HFFc6 (cell line): ENCODE measurements around the gene ZNF225. TPM values are rescaled to one million over a fixed set of nuclear protein-coding genes. Genes with fewer than 3 reads are reported as not detected.

ENCODE experiments used
- DNase-seq: peaks from one replicate; pipeline ENCODE4 v3.0.0-alpha.2; 2018
- H3K27ac Mint-ChIP-seq: 2 replicates; pipeline ENCODE4 v1.8.0; 2020; ENCODE audit warnings: mild to moderate bottlenecking, mixed read lengths
- H3K27me3 Mint-ChIP-seq: 2 replicates; pipeline ENCODE4 v1.8.0; 2021; ENCODE audit warnings: mild to moderate bottlenecking, moderate library complexity, mixed read lengths; ENCODE audit not compliant: insufficient read depth
- H3K36me3 Mint-ChIP-seq: 2 replicates; pipeline ENCODE4 v1.8.0; 2021; ENCODE audit warnings: low read depth, mixed read lengths
- H3K4me1 Mint-ChIP-seq: 2 replicates; pipeline ENCODE4 v1.8.0; 2020; ENCODE audit warnings: low read depth, mixed read lengths
- H3K4me3 Mint-ChIP-seq: 2 replicates; pipeline ENCODE4 v1.8.0; 2020; ENCODE audit warnings: mild to moderate bottlenecking, moderate library complexity, mixed read lengths
- H3K9me3 Mint-ChIP-seq: 2 replicates; pipeline ENCODE4 v1.8.0; 2020; ENCODE audit warnings: mild to moderate bottlenecking, mixed read lengths
- total RNA-seq, 6 experiments: library from RNA; stranded (reverse); fragmentation: NEBNext Ultra II Directional; extraction: Animal tissue kit (Norgen Biotek cat#: 25700); gene quantifications; 2 replicates in 1 of 6; 3 replicates in 5 of 6; pipeline ENCODE4 v1.2.3, GENCODE V29; 2021
- TF ChIP-seq, protein P1 (sequence below): fragments of 200-600 bp; sonication (generic); IDR thresholded peaks from 2 replicates; pipeline ENCODE4 v1.5.0; 2021; ENCODE audit warnings: antibody characterized with exemption, mild to moderate bottlenecking

ZNF225 gene
- total RNA-seq, 6 experiments from 2014 or later, result 3.5 to 5.5 (median 4.0) TPM

DNA sequence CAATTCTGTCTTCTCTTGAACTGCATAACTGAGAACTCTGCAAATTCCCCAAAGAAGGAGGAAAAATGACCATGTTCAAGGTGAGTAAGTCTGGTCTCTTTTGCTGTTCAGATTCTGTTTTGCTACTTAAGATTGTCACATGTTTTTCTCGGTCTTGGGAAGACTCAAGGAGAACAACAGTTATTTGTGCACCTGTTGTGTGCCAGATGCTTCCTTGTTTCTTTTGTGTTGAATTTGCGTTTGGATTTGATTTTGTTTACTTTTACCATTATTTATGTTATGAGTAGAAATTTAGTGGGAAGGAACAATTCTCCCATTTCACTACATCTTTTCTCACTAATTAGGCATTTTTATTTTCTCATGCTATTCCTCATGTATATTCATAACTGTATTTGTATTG is 36.9 kb upstream of the ZNF225 start:
- Mint-ChIP-seq H3K36me3 (peaks cover 30% of the 10 kb centered on the region), H3K27me3 (peaks cover 3% of the 10 kb centered on the region), H3K27ac (no peak overlapping the region), H3K9me3 (peaks cover 5% of the 10 kb centered on the region), H3K4me1 (peaks cover 17% of the 10 kb centered on the region), H3K4me3 (no peak overlapping the region)
- DNase-seq, result no peak
- TF ChIP-seq, protein P1, sequence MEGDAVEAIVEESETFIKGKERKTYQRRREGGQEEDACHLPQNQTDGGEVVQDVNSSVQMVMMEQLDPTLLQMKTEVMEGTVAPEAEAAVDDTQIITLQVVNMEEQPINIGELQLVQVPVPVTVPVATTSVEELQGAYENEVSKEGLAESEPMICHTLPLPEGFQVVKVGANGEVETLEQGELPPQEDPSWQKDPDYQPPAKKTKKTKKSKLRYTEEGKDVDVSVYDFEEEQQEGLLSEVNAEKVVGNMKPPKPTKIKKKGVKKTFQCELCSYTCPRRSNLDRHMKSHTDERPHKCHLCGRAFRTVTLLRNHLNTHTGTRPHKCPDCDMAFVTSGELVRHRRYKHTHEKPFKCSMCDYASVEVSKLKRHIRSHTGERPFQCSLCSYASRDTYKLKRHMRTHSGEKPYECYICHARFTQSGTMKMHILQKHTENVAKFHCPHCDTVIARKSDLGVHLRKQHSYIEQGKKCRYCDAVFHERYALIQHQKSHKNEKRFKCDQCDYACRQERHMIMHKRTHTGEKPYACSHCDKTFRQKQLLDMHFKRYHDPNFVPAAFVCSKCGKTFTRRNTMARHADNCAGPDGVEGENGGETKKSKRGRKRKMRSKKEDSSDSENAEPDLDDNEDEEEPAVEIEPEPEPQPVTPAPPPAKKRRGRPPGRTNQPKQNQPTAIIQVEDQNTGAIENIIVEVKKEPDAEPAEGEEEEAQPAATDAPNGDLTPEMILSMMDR, result no peak

DNA sequence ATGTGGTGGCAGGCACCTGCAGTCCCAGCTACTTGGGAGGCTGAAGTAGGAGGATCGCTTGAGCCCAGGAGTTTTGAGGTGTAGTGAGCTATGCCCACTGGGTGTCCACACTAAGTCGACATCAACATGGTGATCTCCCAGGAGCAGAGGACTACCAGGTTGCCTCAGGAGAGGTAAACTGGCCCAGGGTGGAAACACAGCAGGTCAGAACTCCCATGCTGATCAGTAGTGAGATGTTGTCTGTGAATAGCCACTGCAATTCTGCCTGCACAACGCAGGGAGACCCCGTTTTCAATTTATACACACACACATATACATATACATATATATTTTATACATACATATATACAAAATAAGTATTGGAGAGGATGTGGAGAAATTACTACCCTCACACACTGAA is 21.1 kb upstream of the ZNF225 start:
- Mint-ChIP-seq H3K27ac (no peak overlapping the region), H3K4me1 (no peaks in the 10 kb centered on the region), H3K4me3 (no peak overlapping the region), H3K36me3 (peaks cover 13% of the 10 kb centered on the region), H3K9me3 (no peaks in the 10 kb centered on the region), H3K27me3 (peaks cover 3% of the 10 kb centered on the region)
- no peak for DNase-seq
- TF ChIP-seq, protein P1, result no peak

DNA sequence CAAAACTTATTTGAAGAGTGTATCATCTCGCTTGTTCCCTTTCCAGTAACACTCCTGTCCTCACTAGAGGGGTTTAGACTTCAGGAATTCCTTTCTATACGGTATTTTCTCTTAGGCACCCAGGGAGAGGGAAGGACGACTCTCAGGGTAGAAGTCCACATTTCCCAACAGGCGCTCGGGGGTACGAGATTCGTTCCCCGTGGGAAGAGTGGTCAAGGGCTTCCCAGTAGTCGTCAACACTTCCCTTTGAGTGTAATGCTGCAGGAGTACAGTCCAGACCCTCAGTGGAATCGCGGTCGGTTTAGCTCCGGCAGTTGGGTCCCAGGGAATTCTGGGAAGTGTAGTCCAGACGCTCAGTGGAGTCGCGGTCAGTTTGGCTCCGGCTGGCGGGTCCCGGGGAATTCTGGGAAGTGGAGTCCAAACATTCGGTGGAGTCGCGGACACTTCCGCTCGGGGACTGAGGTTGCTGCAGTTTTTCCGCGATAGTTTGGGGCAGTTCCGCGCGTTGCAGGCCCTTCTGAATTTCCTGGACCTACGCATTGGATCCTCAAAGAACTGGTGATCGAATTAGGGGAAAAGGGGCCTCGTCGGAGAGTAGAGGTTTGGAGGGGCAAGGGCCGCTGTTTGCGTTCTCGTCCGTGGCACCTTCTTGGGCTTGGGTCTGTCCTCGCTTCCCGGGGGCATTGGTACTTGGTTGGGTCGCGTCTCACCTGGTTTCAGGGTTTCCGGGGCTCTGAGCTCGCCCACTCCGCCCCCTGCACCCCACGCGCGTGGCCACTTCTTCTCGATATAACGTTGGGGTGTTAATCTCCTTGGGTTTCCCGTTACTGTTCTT is 19.1 kb upstream of the ZNF225 start, which contains the start of gene ZNF224:
TSS of gene ZNF224 (plus strand) at position 431 of the 835 bp plus-strand sequence. CDS start 3,513 bp downstream, outside the sequence.
- Mint-ChIP-seq H3K4me1 (no peaks in the 10 kb centered on the region), H3K9me3 (no peaks in the 10 kb centered on the region), H3K27ac (peak within 1 kb of the TSS; percentile 89), H3K36me3 (peaks cover 20% of the 10 kb centered on the region), H3K27me3 (peaks cover 2% of the 10 kb centered on the region), H3K4me3 (peak within 1 kb of the TSS; percentile 99)
- DNase-seq, result peak; percentile 91
- TF ChIP-seq, protein P1, result no peak

DNA sequence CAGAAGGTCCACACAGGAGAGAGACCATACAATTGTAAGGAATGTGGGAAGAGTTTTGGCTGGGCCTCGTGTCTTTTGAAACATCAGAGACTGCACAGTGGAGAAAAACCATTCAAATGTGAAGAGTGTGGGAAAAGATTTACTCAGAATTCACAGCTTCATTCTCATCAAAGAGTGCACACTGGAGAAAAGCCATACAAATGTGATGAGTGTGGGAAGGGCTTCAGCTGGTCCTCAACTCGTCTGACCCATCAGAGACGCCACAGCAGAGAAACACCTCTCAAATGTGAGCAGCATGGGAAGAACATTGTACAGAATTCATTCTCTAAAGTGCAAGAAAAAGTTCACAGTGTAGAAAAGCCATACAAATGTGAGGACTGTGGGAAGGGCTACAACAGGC is 5.4 kb upstream of the ZNF225 start:
- H3K27ac Mint-ChIP-seq, result no peak overlapping the region
- peaks cover 79% of the 10 kb centered on the region for H3K36me3 Mint-ChIP-seq
- H3K27me3 Mint-ChIP-seq, result no peaks in the 10 kb centered on the region
- no peak for DNase-seq
- H3K4me3 Mint-ChIP-seq, result no peak overlapping the region
- TF ChIP-seq, protein P1, result no peak
- H3K4me1 Mint-ChIP-seq, result peaks cover 9% of the 10 kb centered on the region
- H3K9me3 Mint-ChIP-seq, result peaks cover 56% of the 10 kb centered on the region

DNA sequence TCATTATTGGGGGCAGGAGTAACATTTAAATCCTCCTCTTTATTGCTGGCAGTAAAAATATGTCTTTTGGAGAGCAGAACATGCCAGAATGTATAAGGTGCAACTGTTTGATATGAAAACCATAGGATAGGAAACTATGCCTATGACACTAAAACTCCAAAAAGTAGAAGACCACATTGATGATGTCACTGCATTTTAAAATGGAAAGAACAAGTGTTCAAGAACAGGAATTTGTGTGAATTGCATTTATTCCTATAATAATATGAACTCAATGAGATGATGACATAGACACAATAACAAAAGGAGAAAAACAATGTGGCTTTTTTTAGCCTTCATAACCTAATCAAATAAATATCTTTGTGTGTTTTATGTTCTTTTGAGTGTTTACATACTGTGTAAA is 3.7 kb upstream of the ZNF225 start:
- H3K4me1 Mint-ChIP-seq, result peaks cover 15% of the 10 kb centered on the region
- H3K36me3 Mint-ChIP-seq, result peaks cover 63% of the 10 kb centered on the region
- TF ChIP-seq, protein P1, result no peak
- H3K9me3 Mint-ChIP-seq, result peaks cover 56% of the 10 kb centered on the region
- no peak overlapping the region for H3K27ac Mint-ChIP-seq
- no peaks in the 10 kb centered on the region for H3K27me3 Mint-ChIP-seq
- no peak overlapping the region for H3K4me3 Mint-ChIP-seq
- no peak for DNase-seq
